NOMO-1 (cell line): ENCODE data around the gene GNB1.

Experiments
- DNase-seq, 2 experiments: peaks; one replicate each; lab custom pipeline; 2025; ENCODE audit not compliant: unreplicated experiment in 2 of 2; lab: John Stamatoyannopoulos, UW

The GNB1 gene

GRCh38 chr1:1910651-1911331 lies 19.9 kb upstream of the GNB1 start:
- no peak for DNase-seq

DNA sequence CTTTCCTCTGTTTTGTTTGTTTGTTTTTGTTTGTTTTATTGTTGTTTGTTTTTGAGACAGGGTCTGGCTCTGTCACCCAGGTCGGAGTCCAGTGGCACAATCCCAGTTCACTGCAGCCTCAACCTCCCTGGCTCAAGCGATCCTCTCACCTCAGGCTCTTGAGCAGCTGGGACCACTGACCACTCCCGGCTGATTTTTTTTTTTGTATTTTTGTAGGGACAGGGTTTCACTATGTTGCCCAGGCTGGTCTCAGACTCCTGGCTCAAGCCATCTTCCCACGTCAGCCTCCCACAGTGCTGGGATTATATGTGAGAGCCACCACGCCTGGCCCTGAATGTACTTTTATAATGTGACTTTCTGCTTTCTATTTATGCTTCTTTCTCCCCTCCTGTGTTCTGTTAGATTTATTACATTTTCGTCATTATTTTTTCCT lies 19.2 kb upstream of the GNB1 start:
- no peak for DNase-seq

- DNase-seq: no peak
Observed at GRCh38 chr1:1908506-1908791, 17.6 kb upstream of the GNB1 start.

GRCh38 chr1:1907098-1907736 lies 16.3 kb upstream of the GNB1 start:
- DNase-seq: no peak

GRCh38 chr1:1906185-1907097 lies 15.6 kb upstream of the GNB1 start:
- peak; percentile 48 to 62 for DNase-seq

GRCh38 chr1:1903224-1903623 lies 12.3 kb upstream of the GNB1 start:
- DNase-seq: no peak

DNA sequence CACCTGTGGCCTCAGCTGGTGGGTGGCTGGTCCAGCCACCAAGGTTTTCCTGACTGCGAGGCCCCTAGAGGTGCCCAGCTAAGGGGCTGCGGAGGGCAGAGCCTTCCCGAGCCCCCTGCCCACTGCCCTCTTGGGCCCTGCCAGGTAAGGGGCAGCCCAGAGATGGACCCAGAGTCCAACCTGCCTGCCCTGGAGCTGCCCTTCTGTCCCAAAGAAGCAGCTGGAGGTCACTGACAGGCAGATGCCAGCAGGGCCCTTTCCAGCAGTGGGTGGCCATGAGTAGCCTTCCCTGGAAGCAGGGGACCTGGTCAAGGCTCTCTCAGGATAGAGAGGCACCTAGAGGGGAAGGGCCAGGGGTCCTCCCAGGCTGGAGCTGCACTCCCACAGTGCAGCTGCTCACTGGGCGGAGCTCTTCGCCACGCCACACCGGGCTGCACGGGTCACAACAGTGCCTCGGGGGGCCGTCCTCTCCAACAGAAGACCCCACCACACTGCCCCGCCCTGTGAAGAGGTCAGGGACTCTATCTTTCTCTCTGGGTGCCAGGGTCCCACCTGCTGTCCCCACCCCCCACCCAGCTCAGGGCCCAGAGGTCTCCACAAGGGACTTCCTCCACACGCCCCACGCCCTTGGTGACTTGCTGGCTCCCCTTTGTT lies 10.9 kb upstream of the GNB1 start:
- DNase-seq: no peak

- no peak for DNase-seq
Observed at GRCh38 chr1:1900883-1901640, 10.2 kb upstream of the GNB1 start.

- no peak for DNase-seq
Observed at GRCh38 chr1:1899967-1900327, 9.1 kb upstream of the GNB1 start.

DNA sequence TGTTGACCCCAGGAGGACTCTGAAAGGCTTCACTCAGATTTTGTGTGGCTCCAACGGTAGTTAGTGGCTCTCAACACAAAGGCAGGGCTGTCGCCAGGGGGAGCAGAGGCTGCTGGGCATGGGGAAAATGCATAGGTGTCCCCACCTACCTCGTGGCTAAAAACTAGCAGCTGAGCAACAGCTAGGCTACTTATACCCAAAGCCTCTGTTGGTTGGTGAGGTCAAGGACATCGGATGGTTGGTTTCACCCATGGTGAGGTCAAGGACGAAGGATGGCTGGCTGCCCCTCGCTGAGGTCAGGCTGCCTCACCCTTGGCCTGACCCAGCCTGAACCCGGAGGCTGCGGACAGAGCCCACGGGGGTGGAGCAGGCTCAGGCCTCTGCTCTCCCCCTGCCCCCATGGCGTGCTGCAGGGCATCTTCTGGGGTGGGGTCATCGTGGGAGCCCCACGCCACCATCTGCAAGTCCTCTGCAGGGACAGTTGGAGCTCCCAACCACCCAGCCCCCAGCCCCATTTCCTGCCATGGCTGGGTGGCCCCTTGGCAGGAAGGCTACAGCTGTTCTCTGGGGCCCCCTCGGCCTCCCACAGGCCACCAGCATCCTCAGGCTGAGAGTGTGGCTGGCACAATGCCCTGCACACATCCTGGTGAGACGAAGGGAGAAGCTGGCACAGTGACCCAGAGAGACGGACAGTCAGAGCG lies 8.5 kb upstream of the GNB1 start:
- DNase-seq: no peak

- DNase-seq: no peak
Observed at GRCh38 chr1:1898246-1898933, 7.5 kb upstream of the GNB1 start.

DNA sequence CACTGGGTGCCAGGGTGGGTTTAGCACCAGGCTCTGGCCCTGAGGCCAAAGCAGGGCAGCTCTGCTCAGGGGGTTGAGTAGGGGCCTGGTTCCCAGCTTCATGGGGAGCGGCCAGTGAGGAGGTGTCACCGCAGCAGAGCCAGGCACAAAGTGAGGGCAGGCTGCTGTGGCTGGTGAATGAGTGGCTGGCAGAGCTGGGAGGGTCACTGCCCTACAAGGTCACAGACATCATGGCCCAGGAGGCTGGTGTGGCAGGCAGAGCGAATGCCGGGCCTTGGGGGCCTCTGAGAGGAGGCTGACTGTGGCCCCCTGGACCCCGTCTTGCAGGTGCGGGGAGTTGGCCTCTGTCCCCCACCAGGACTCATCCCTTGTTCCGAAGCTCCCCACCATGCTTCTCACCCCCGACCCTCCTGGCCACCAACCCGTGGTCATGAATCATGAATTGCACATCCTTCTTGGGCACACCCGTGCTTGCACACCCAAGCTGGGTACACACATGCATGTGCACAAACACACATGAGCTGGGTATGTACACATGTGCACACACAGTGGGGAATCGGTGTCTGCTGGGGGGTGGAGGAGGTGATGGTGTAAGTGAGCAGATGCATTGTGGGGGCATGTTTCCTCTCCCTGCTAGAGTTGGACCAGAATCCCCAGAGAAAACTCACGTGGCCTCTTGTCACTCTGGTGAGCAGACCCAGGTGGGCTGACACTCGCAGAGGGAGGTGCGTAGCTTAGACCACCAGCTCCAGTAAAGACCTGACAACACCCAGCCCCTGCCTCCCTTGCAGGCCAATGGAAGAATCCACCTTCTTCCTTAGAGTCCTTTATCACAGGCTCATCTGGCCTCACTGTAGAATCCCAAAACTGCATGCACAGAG lies 4.8 kb upstream of the GNB1 start:
- DNase-seq: no peak

GRCh38 chr1:1895060-1895418 lies 4.2 kb upstream of the GNB1 start:
- DNase-seq: no peak

DNA sequence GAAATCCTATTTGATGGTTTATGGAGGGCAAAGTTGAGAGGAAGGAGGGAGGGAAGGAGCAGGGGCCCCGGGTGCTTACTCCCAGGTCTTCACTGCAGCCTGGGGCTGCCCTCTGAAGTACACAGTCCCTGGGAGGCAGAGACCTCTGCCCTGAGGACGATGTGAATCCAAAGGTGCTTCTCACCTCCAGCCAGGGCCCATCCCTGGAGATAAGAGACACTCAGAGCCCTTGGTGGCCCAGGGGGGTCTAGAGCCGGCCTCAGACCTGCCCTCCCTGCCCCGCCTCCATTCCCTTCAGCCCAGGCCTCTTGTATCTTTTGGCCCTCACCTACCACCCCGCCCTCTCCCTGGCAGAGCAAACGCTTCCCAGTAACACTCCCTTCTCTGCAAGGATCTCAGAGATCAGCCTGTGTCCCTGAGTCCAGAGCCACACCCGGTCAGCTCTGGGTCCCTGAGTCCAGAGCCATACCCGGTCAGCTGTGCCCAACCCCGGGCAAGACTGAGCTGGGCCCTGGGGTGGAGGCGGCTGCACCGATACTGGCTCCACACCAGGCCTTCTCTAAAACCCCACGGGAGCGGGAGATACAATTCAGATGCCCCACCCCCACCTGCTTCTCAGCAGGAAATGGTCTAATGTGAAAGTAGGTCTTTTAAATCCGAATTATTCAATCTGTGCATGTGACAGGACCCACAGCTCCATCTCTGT lies 3.6 kb upstream of the GNB1 start:
- no peak for DNase-seq

- no peak for DNase-seq
Observed at GRCh38 chr1:1893997-1894353, 3.1 kb upstream of the GNB1 start.

GRCh38 chr1:1893291-1893985 lies 2.6 kb upstream of the GNB1 start:
- DNase-seq: no peak

DNA sequence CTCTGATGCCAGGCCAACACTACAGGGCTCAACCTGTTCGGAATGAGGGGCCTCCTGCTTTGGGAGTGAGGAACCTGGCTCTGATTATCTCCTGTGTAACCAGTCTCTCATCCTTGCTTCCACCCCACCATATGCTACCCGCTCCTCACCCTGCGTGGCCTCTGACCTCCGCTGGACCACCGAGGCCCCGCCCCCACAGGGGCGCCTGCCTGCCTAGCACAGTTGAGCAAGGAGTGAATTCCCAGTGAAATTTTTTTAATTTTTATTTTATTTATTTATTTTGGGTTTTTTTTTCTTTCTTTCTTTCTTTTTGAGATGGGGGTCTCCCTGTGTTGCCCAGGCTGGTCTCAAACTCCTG lies 1.9 kb upstream of the GNB1 start:
- DNase-seq: no peak
